GM18517 (cell line): ENCODE measurements around the gene COL3A1.
A peak's percentile ranks its signal among the peaks of the same experiment; 100 is the strongest.

Experiments used
- ATAC-seq: cut with Tn5 transposase; IDR thresholded peaks from one replicate; pipeline ENCODE4 v1.9.1; 2021; ENCODE audit warnings: mild to moderate bottlenecking, moderate library complexity; ENCODE audit not compliant: unreplicated experiment

The COL3A1 gene

GRCh38 chr2:189014449-189015138 is 40.4 kb downstream of the COL3A1 start:
- no peak for ATAC-seq

DNA sequence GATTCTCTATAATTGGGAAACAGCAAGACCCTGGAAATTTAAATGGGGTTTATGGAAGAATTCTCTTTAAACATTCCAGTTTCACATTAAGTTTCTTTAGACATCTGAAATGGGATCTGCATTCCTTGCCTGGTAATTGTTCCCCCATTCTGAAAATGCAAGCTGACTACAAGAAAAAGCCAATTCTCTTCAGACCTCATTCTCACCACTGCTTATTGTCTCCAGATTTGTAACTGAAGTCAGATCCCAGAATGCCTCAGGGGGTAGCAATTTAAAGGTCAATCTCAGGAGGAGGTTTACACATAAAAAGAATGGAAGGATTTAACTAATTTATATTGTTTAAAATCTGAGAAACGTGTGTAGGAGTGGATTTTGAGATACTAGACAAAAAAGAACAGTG is 41.2 kb downstream of the COL3A1 start:
- no peak for ATAC-seq

- ATAC-seq: no peak
These were observed 42.2 kb downstream of the COL3A1 start for GRCh38 chr2:189016311-189016861.

- no peak for ATAC-seq
These were observed 44.5 kb downstream of the COL3A1 start for GRCh38 chr2:189018631-189019030.

- no peak for ATAC-seq
These were observed 46.0 kb downstream of the COL3A1 start for GRCh38 chr2:189020179-189020578.

GRCh38 chr2:189022053-189022481 is 47.9 kb downstream of the COL3A1 start:
- no peak for ATAC-seq

GRCh38 chr2:189022492-189022891 is 48.3 kb downstream of the COL3A1 start:
- no peak for ATAC-seq

DNA sequence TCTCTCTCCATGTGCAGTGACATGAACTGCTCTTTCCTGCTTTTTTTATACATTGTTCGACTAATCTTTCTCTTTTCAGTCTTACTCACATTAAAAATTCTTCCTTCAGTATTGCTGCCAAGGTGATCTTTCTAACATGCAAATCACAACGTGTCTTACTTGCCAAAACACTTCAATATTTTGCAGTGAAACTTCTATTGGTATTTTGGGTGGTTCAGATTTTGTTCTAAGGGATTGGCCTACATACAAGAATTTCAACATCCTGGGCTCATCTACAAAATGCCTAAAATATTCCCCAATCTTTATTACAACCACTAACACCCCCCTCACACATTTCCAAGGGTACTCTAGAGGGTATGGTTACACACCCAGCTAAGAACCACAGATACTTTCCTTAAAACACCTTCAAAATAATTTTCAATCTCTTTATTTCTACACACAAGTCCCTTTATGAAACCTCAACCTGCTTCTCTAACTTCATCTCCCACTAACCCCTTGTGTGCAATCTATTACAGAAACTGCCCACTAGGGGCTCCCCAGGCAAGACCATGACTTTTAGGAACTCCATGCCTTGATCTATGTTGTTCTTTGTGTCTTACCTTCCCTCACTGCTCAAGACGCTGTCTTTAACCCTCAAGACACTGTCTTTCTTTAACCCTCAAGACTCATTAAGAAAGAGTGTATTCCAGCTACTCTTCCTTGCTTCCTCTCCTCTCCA is 50.9 kb downstream of the COL3A1 start:
- peak; percentile 83 for ATAC-seq

DNA sequence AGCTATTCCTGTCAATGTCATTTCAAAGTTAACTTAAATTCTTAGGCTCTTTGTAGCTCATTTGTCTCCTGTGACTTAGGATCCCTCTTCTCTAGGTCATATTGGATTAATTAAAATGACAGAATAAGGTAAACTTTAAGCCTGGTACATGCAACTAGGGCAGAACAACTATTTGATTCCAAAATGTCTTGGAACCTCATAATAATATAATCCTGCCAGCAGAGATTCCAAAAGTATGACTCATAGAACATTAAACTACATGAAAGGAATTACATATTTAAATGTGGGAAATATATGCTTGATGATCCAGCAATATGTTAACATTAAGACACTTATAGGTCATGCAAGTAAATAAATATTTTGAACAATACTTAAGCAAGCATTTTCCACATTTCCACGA is 63.3 kb downstream of the COL3A1 start:
- no peak for ATAC-seq

- no peak for ATAC-seq
These were observed 71.7 kb downstream of the COL3A1 start for GRCh38 chr2:189045836-189046235.

GRCh38 chr2:189046320-189046719 is 72.1 kb downstream of the COL3A1 start:
- ATAC-seq: no peak

GRCh38 chr2:189047171-189047888 is 73.2 kb downstream of the COL3A1 start:
- no peak for ATAC-seq

DNA sequence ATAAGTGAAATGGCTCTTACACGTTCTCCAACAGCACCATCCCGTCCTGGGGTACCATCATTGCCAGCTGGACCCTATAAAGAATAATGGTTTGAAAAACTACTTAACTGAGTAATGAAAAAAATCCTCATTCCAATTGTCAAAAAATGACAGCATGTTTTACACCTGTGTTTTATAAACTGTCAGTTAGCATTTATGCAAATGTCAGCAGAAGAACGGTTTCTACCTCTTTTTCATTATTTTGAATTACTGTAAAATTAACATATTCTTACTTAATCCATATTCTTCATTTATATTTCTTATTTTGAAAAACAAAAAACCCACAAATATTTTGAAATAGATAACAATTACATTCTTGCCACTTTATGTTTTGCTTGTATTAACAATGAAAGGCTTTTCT is 74.0 kb downstream of the COL3A1 start:
- ATAC-seq: no peak

DNA sequence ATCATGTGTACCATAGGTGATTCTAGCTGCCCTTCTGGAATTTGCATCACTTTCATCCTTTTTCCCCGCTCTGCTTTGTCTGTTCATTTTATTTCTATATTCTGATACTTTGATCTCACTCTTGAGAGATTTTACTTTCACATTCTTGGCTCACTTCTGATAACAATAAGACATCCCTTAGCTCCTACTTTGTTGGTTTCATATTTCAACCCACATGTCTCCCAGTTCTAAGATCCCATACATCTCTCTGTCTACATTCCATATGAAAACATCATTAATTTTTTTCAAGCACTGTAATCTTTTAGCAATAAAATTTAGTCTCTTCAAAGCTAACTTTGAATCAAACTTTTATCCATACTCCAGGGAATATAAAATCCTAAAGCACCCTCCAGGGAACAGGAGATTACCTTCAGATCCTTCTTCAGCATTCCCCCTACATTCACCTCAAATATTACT is 75.6 kb downstream of the COL3A1 start:
- no peak for ATAC-seq

- no peak for ATAC-seq
These were observed 76.1 kb downstream of the COL3A1 start for GRCh38 chr2:189050165-189050712.

- ATAC-seq: no peak
These were observed 82.3 kb downstream of the COL3A1 start for GRCh38 chr2:189056200-189057106.

DNA sequence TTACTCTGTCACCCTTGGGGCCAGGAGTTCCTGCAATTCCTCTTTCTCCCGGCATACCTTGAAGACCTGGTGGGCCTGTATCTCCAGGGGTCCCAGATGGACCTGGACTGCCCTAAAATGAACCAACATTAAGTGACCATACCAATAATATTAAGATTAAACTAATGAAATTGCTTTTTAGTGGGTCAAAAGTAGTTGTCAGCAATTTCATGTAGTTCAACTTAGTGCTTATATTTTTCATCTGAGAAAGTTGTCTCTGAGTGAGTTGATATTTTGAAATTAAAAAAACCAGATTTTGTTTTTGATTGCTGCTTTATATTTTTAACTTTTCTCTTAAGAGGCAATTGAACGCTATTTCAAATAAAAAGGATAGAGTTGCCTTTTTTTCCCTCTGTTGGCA is 83.1 kb downstream of the COL3A1 start:
- no peak for ATAC-seq

GRCh38 chr2:189060096-189060642 is 86.0 kb downstream of the COL3A1 start:
- ATAC-seq: no peak
